Endothelial cell (in vitro differentiated cells): ENCODE results near the gene GCNT4. TPM values are rescaled to one million over a fixed set of nuclear protein-coding genes. Genes with fewer than 3 reads are reported as not detected.

Experiments used
- DNase-seq: peaks from one replicate; pipeline ENCODE4 v3.0.0; 2021; ENCODE audit warnings: low spot score
- H3K27ac Mint-ChIP-seq: one replicate; pipeline ENCODE4 v1.8.0; 2021; ENCODE audit warnings: mixed read lengths, inconsistent platforms; ENCODE audit not compliant: unreplicated experiment
- H3K27me3 Mint-ChIP-seq: one replicate; pipeline ENCODE4 v1.8.0; 2021; ENCODE audit warnings: mild to moderate bottlenecking, moderate library complexity, mixed read lengths, inconsistent platforms; ENCODE audit not compliant: unreplicated experiment
- H3K36me3 Mint-ChIP-seq: one replicate; pipeline ENCODE4 v1.8.0; 2021; ENCODE audit warnings: mild to moderate bottlenecking, low read depth, mixed read lengths, inconsistent platforms; ENCODE audit not compliant: unreplicated experiment
- H3K4me1 Mint-ChIP-seq: one replicate; pipeline ENCODE4 v1.8.0; 2021; ENCODE audit warnings: mild to moderate bottlenecking, mixed read lengths, inconsistent platforms; ENCODE audit not compliant: unreplicated experiment
- H3K4me3 Mint-ChIP-seq: one replicate; pipeline ENCODE4 v1.8.0; 2021; ENCODE audit warnings: mild to moderate bottlenecking, mixed read lengths, inconsistent platforms; ENCODE audit not compliant: unreplicated experiment
- H3K9me3 Mint-ChIP-seq: one replicate; pipeline ENCODE4 v1.8.0; 2021; ENCODE audit warnings: mixed read lengths, inconsistent platforms; ENCODE audit not compliant: unreplicated experiment
- CTCF ChIP-seq: fragments of 200-600 bp; sonication (generic); IDR thresholded peaks from one replicate; pipeline ENCODE4 v1.5.0; 2021; ENCODE audit warnings: antibody characterized with exemption; ENCODE audit not compliant: unreplicated experiment
- total RNA-seq: library from RNA; stranded (reverse); fragmentation: NEBNext Ultra II Directional; extraction: Animal tissue kit (Norgen Biotek cat#: 25700); gene quantifications from one replicate; pipeline ENCODE4 v1.2.1, GENCODE V29; 2021; ENCODE audit not compliant: unreplicated experiment

The GCNT4 gene
- total RNA-seq, 1 donor from 2014 or later, result 0.54 TPM

GRCh38 chr5:75010838-75011237, 41.5 kb downstream of the GCNT4 start:
- no peaks in the 10 kb centered on the region for H3K9me3 Mint-ChIP-seq
- H3K36me3 Mint-ChIP-seq, result no peaks in the 10 kb centered on the region
- H3K27ac Mint-ChIP-seq, result no peak overlapping the region
- no peak overlapping the region for H3K4me3 Mint-ChIP-seq
- DNase-seq, result no peak
- peaks cover 2% of the 10 kb centered on the region for H3K27me3 Mint-ChIP-seq
- H3K4me1 Mint-ChIP-seq, result no peaks in the 10 kb centered on the region
- TF ChIP-seq CTCF, result no peak

GRCh38 chr5:75009556-75010345, 42.6 kb downstream of the GCNT4 start:
- Mint-ChIP-seq H3K27ac (no peak overlapping the region), H3K9me3 (no peaks in the 10 kb centered on the region), H3K4me1 (no peaks in the 10 kb centered on the region), H3K4me3 (no peak overlapping the region), H3K27me3 (peaks cover 2% of the 10 kb centered on the region), H3K36me3 (no peaks in the 10 kb centered on the region)
- DNase-seq, result no peak
- TF ChIP-seq CTCF, result no peak

GRCh38 chr5:75006865-75007822, 45.2 kb downstream of the GCNT4 start:
- H3K4me1 Mint-ChIP-seq, result no peaks in the 10 kb centered on the region
- TF ChIP-seq CTCF, result no peak
- peaks cover 2% of the 10 kb centered on the region for H3K27me3 Mint-ChIP-seq
- no peaks in the 10 kb centered on the region for H3K36me3 Mint-ChIP-seq
- H3K27ac Mint-ChIP-seq, result no peak overlapping the region
- DNase-seq, result no peak
- no peak overlapping the region for H3K4me3 Mint-ChIP-seq
- no peaks in the 10 kb centered on the region for H3K9me3 Mint-ChIP-seq

- peaks cover 3% of the 10 kb centered on the region for H3K27me3 Mint-ChIP-seq
- H3K36me3 Mint-ChIP-seq, result no peaks in the 10 kb centered on the region
- TF ChIP-seq CTCF, result no peak
- no peaks in the 10 kb centered on the region for H3K4me1 Mint-ChIP-seq
- H3K4me3 Mint-ChIP-seq, result no peak overlapping the region
- no peak overlapping the region for H3K27ac Mint-ChIP-seq
- no peak for DNase-seq
- no peaks in the 10 kb centered on the region for H3K9me3 Mint-ChIP-seq
Observed at GRCh38 chr5:75005561-75005960, 46.8 kb downstream of the GCNT4 start.

Other genes with a start within 250 kb of the GCNT4 start
- 21.1 TPM for gene FAM169A, start 186.2 kb downstream of the GCNT4 start, total RNA-seq
- 0.05 TPM for gene ANKRD31, start 184.3 kb upstream of the GCNT4 start, total RNA-seq